Stomach (tissue), 4 donors: ENCODE results near the gene RDH12.

Experiments
- CTCF ChIP-seq, 7 experiments: fragments of 450-650 bp in 4 of 7; fragments of 200-600 bp in 3 of 7; sonication (generic) in 3 of 7; IDR thresholded peaks; one replicate each; pipeline ENCODE4 v1.5.1; 2016 to 2019; ENCODE audit warnings: antibody characterized with exemption in 7 of 7, control low read depth in 2 of 7, mild to moderate bottlenecking in 1 of 7
- POLR2A ChIP-seq, 4 donors: fragments of 450-650 bp; IDR thresholded peaks; one replicate each; pipeline ENCODE4 v1.6.1; 2016; ENCODE audit warnings: antibody characterized with exemption in 4 of 4, control low read depth in 2 of 4, mild to moderate bottlenecking in 1 of 4, moderate library complexity in 1 of 4
- POLR2AphosphoS5 ChIP-seq, 3 donors: sonication (generic); formaldehyde crosslinking; IDR thresholded peaks; one replicate each; pipeline ENCODE4 v1.6.1; 2016; ENCODE audit warnings: antibody characterized with exemption in 3 of 3

GRCh38 chr14:67763158-67763822 is 61.6 kb downstream of the RDH12 start:
- TF ChIP-seq POLR2AphosphoS5 (IDR thresholded peaks at IDR 0.05) (no peak), CTCF (IDR thresholded peaks at IDR 0.05) (no peak), POLR2A (IDR thresholded peaks at IDR 0.05) (no peak)
